Cardiac muscle cell (in vitro differentiated cells and primary cell): ENCODE measurements around the gene SPEG. TPM values are rescaled to one million over a fixed set of nuclear protein-coding genes. Genes with fewer than 3 reads are reported as not detected.

Experiments used
- DNase-seq, 2 donors: peaks; one replicate each; pipeline versions ENCODE4 v3.0.0 to v3.0.0-alpha.2; 2010 to 2017; ENCODE audit warnings: low read depth in 1 of 2, low spot score in 1 of 2
- H3K27ac ChIP-seq: fragments of 200-600 bp; sonication (generic); 2 replicates; pipeline ENCODE4 v1.5.1; 2016
- H3K27me3 ChIP-seq: fragments of 200-600 bp; sonication (generic); 2 replicates; pipeline ENCODE4 v1.6.0; 2016; ENCODE audit warnings: control low read depth
- H3K36me3 ChIP-seq: fragments of 200-600 bp; sonication (generic); 2 replicates; pipeline ENCODE4 v1.5.1; 2016; ENCODE audit warnings: control low read depth
- H3K4me1 ChIP-seq: fragments of 200-600 bp; sonication (generic); 2 replicates; pipeline ENCODE4 v1.8.1; 2017; ENCODE audit warnings: low read depth, mild to moderate bottlenecking, mixed run types
- H3K4me3 ChIP-seq: fragments of 200-600 bp; sonication (generic); 2 replicates; pipeline ENCODE4 v1.5.1; 2016; ENCODE audit warnings: mild to moderate bottlenecking
- H3K9me3 ChIP-seq: fragments of 200-600 bp; sonication (generic); 2 replicates; pipeline ENCODE4 v1.5.1; 2017; ENCODE audit warnings: low read depth, mild to moderate bottlenecking, control low read depth
- CTCF ChIP-seq: IDR thresholded peaks from 2 replicates; pipeline ENCODE4 v1.5.1; 2012; ENCODE audit warnings: low read depth, mild to moderate bottlenecking, low read length
- polyA plus RNA-seq: library from polyadenylated mRNA; unstranded; fragments of >200 nt; fragmentation: Nextera tagmentation; extraction: Ambion mirVana; gene quantifications from 2 replicates; pipeline ENCODE4 v1.2.1, GENCODE V29; 2016
- total RNA-seq: library from RNA; depleted of rRNA; stranded (reverse); fragments of >200 nt; gene quantifications from 2 replicates; pipeline ENCODE4 v1.2.3, GENCODE V29; 2016

SPEG gene
- total and polyA plus RNA-seq, 2 experiments from 2014 or later, result 188 to 292 TPM

GRCh38 chr2:219470429-219470828 is 35.8 kb downstream of the SPEG start:
- peaks cover 37% of the 10 kb centered on the region for H3K36me3 ChIP-seq
- no peak overlapping the region for H3K4me3 ChIP-seq
- no peak for DNase-seq
- TF ChIP-seq CTCF, result no peak
- no peaks in the 10 kb centered on the region for H3K27me3 ChIP-seq
- peaks cover 25% of the 10 kb centered on the region for H3K4me1 ChIP-seq
- peak overlapping the region; percentile 53 for H3K27ac ChIP-seq
- no peaks in the 10 kb centered on the region for H3K9me3 ChIP-seq

GRCh38 chr2:219471476-219472371 is 37.1 kb downstream of the SPEG start:
- H3K27ac ChIP-seq, result no peak overlapping the region

GRCh38 chr2:219472629-219473187 is 38.1 kb downstream of the SPEG start:
- Histone ChIP-seq H3K9me3 (no peaks in the 10 kb centered on the region), H3K4me1 (peaks cover 39% of the 10 kb centered on the region), H3K27me3 (no peaks in the 10 kb centered on the region), H3K27ac (no peak overlapping the region), H3K4me3 (no peak overlapping the region), H3K36me3 (peaks cover 26% of the 10 kb centered on the region)
- DNase-seq, result no peak
- TF ChIP-seq CTCF, result no peak

More at GRCh38 chr2:219471476-219472371, 37.1 kb downstream of the SPEG start:
- peaks cover 36% of the 10 kb centered on the region for H3K4me1 ChIP-seq
- TF ChIP-seq CTCF, result no peak
- DNase-seq, result no peak
- H3K36me3 ChIP-seq, result peaks cover 30% of the 10 kb centered on the region
- H3K27me3 ChIP-seq, result no peaks in the 10 kb centered on the region
- no peak overlapping the region for H3K4me3 ChIP-seq
- H3K9me3 ChIP-seq, result no peaks in the 10 kb centered on the region

- Histone ChIP-seq H3K4me3 (no peak overlapping the region), H3K36me3 (peaks cover 32% of the 10 kb centered on the region), H3K9me3 (no peaks in the 10 kb centered on the region), H3K4me1 (peaks cover 39% of the 10 kb centered on the region), H3K27me3 (no peaks in the 10 kb centered on the region), H3K27ac (peak overlapping the region; percentile 61)
- no peak for DNase-seq
- no peak for TF ChIP-seq CTCF
These were observed 38.9 kb downstream of the SPEG start for GRCh38 chr2:219473511-219473910.

- DNase-seq, result no peak
- peak overlapping the region; percentile 62 for H3K27ac ChIP-seq
- H3K4me3 ChIP-seq, result no peak overlapping the region
- no peak for TF ChIP-seq CTCF
- no peaks in the 10 kb centered on the region for H3K27me3 ChIP-seq
- H3K4me1 ChIP-seq, result peaks cover 39% of the 10 kb centered on the region
- H3K36me3 ChIP-seq, result peaks cover 31% of the 10 kb centered on the region
- H3K9me3 ChIP-seq, result no peaks in the 10 kb centered on the region
These were observed 39.8 kb downstream of the SPEG start for GRCh38 chr2:219474285-219475060.
